Small intestine (tissue), 7 donors: ENCODE results near the gene NKX2-4. TPM values are rescaled to one million over a fixed set of nuclear protein-coding genes. Genes with fewer than 3 reads are reported as not detected.

ENCODE experiments used
- DNase-seq, 2 donors: peaks; one replicate each; pipeline versions ENCODE4 v3.0.0 to v3.0.0-alpha.2; 2013
- FAIRE-seq: peaks from 2 replicates; lab custom pipeline; 2012; peaks lifted over from hg19 to GRCh38; lab: Jason Lieb, UNC
- H3K27ac ChIP-seq, 3 donors: one replicate each; pipeline ENCODE4 v1.5.1; 2013; ENCODE audit warnings: low read length in 2 of 3, mild to moderate bottlenecking in 2 of 3, control low read depth in 1 of 3, inconsistent platforms in 1 of 3, low read depth in 1 of 3, moderate library complexity in 1 of 3
- H3K27me3 ChIP-seq, 3 donors: one replicate each; pipeline ENCODE4 v1.6.1; 2013; ENCODE audit warnings: low read length in 3 of 3, inconsistent platforms in 1 of 3; ENCODE audit not compliant: control insufficient read depth in 3 of 3, insufficient read depth in 3 of 3
- H3K36me3 ChIP-seq, 3 donors: one replicate each; pipeline ENCODE4 v1.6.1; 2013; ENCODE audit warnings: low read length in 3 of 3, inconsistent platforms in 1 of 3, low read depth in 1 of 3, mild to moderate bottlenecking in 1 of 3, moderate library complexity in 1 of 3; ENCODE audit not compliant: control insufficient read depth in 3 of 3, insufficient read depth in 2 of 3
- H3K4me1 ChIP-seq, 3 donors: one replicate each; pipeline ENCODE4 v1.6.1; 2013; ENCODE audit warnings: low read length in 2 of 3, inconsistent platforms in 1 of 3, low read depth in 1 of 3, mild to moderate bottlenecking in 1 of 3, moderate library complexity in 1 of 3; ENCODE audit not compliant: control insufficient read depth in 3 of 3, insufficient read depth in 2 of 3
- H3K4me3 ChIP-seq, 3 donors: one replicate each; pipeline ENCODE4 v1.5.1; 2013; ENCODE audit warnings: low read length in 3 of 3, control low read depth in 1 of 3, inconsistent platforms in 1 of 3, low read depth in 1 of 3, mild to moderate bottlenecking in 1 of 3, moderate library complexity in 1 of 3
- H3K9me3 ChIP-seq, 2 donors: one replicate each; pipeline ENCODE4 v1.6.1; 2013; ENCODE audit warnings: low read depth in 1 of 2, low read length in 1 of 2; ENCODE audit not compliant: control insufficient read depth in 2 of 2, insufficient read depth in 1 of 2
- WGBS, 3 donors: extraction: QIAGEN DNeasy Blood & Tissue Kit; methylation state at CpG; one replicate each; pipeline ENCODE4 v1.1.7; 2013; 5-methylcytosine and 5-hydroxymethylcytosine counted together
- polyA plus RNA-seq, 4 donors: library from polyadenylated mRNA; stranded (reverse) in 3 of 4; unstranded in 1 of 4; fragments of 200-250 nt in 3 of 4; fragments of 120-200 nt in 1 of 4; gene quantifications; one replicate each; pipeline versions ENCODE4 v1.2.1 to v1.2.3, GENCODE V29; 2013
- donor health status: healthy with polysubstance abuse.
- donor health status: control.
- donor health status: control.
- donor health status: Bipolar disorder and iron deficiency.
- donor health status: healthy.

Gene NKX2-4
- polyA plus RNA-seq, 4 donors: not detected

DNA sequence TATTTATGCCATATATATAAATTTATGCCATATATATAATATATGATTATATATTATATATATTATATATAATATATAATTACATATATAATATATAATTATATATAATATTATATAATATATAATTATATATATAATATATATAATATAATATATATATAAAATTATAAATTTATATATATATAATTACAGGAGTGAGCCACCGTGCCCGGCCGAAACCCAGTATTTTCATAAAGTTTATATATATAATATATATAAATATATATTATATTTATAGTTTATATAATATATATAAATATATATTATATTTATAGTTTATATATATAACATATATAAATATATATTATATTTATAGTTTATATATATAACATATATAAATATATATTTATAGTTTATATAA is 31.6 kb downstream of the NKX2-4 start:
- WGBS, 3 donors: 97 to 100% (median 98%) methylated on average over 3 of the region's 3 CpGs
- no peaks in the 10 kb centered on the region for H3K27me3 ChIP-seq
- H3K4me3 ChIP-seq: no peak overlapping the region
- no peak overlapping the region for H3K27ac ChIP-seq
- no peaks in the 10 kb centered on the region for H3K9me3 ChIP-seq
- DNase-seq (no peak), FAIRE-seq (peak; percentile 99)
- H3K36me3 ChIP-seq: peaks cover 9 to 12% (median 11%) of the 10 kb centered on the region in 3 donors
- H3K4me1 ChIP-seq: no peaks in the 10 kb centered on the region

DNA sequence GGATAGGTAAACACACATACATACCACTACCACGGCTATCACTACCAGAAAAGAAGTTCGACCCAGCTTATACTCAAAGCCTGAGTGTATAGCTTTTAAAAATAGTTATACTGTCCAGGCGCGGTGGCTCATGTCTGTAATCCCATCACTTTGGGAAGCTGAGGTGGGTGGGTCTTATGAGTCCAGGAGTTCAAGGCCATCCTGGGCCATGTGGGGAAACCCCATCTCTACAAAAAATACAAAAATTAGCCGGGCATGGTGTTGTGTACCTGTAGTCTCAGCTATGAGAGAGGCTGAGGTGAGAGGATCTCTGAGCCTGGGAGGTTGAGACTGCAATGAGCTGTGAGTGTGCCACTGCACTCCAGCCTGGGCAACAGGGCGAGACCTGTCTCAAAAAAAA is 32.9 kb downstream of the NKX2-4 start:
- no peak for DNase-seq
- no peaks in the 10 kb centered on the region for H3K27me3 ChIP-seq
- peaks cover 9 to 16% (median 13%) of the 10 kb centered on the region in 3 donors for H3K36me3 ChIP-seq
- peaks cover 0 to 3% (median 0%) of the 10 kb centered on the region in 3 donors for H3K4me1 ChIP-seq
- no peak for FAIRE-seq
- no peak overlapping the region for H3K27ac ChIP-seq
- no peaks in the 10 kb centered on the region for H3K9me3 ChIP-seq
- WGBS, 3 donors: 88 to 91% (median 89%) methylated on average over 6 of the region's 6 CpGs
- H3K4me3 ChIP-seq: no peak overlapping the region

DNA sequence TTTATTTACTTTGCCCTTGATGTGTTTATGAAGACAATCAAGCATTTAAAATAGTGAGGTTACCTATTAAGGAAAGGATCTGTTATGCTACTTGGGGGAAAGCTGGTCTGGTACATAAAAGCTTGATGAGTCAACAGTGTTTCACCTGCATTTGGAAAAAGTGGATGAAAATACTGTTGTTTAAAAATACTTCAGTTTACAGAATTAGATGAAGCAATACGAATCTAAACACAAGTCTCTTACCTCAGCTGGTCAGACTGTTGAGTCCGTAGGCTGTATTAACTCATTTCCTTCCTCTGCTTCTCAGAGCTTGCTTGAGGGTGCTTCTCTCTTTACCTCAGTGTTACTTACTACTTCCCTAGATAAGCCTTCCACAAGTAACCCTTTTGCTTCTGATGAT is 36.1 kb downstream of the NKX2-4 start:
- Histone ChIP-seq H3K4me3 (no peak overlapping the region), H3K9me3 (no peaks in the 10 kb centered on the region), H3K4me1 (peaks cover 0 to 3% (median 0%) of the 10 kb centered on the region in 3 donors), H3K36me3 (peaks cover 7 to 18% (median 17%) of the 10 kb centered on the region in 3 donors), H3K27me3 (no peaks in the 10 kb centered on the region), H3K27ac (no peak overlapping the region)
- WGBS, 3 donors: 44 to 80% (median 62%) methylated on average over 2 of the region's 2 CpGs
- DNase-seq (no peak), FAIRE-seq (no peak)

DNA sequence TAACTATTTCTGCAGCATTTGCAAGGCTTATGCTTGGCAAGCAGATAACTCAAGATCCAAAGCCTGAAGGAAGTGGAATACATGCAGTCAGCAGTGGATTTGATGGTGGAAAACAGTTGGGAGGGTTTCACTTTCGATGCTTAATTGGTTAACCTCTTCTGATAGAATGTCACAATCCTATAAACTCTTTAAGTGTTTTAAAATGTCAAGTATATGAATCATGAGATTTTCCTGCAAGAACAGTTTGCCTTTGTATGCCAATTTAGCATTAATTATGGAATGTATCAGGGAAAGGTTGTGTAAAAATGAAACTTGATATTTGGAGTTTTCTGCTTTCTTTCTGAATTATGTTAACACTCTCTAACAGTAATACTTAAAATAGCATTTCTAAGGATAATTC is 36.6 kb downstream of the NKX2-4 start:
- Histone ChIP-seq H3K4me1 (peaks cover 0 to 3% (median 0%) of the 10 kb centered on the region in 3 donors), H3K9me3 (no peaks in the 10 kb centered on the region), H3K4me3 (no peak overlapping the region), H3K27me3 (no peaks in the 10 kb centered on the region), H3K27ac (no peak overlapping the region), H3K36me3 (peaks cover 5 to 17% (median 16%) of the 10 kb centered on the region in 3 donors)
- FAIRE-seq (no peak), DNase-seq (no peak)
- 69 to 80% (median 73%) methylated on average over 1 of the region's 1 CpG for WGBS, 3 donors

DNA sequence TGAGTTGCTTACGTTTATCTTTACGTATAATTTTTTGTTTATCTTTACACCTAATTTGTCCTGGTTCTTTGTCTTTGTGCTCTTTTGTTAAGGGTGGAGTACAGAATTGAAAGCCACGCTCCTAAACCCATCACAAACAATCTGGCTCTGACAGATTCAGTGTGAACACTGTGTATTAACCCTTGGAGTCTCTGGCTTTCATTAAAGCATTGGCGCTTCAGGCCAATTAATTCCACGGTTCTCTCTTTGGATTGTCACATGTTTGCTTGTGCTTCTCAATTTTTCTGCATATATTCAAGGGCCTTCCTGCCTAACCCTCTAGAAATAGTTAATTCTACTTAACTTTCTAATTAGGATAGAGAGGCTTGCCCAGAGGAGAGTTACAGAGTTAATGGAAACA is 38.6 kb downstream of the NKX2-4 start:
- WGBS, 3 donors: 93 to 96% (median 95%) methylated on average over 5 of the region's 5 CpGs

DNA sequence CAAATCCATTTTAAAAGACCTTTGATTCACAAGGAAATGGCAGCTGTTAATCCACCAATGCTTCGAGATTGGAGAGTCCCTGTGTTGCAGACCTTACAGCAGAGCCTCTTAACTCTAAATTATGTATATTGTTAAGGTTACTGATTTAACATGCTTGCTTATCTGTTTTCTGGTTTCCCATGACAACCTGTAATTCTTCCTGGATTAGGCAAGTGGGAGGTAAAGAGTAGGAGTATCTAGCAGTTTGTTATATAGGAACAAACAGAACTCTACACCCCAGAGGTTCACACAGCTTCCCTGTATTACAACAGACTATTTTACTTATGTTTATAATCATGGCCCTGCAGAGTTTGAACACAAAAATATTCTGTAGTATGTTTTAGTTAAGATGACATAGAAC is 39.5 kb downstream of the NKX2-4 start:
- Histone ChIP-seq H3K27ac (no peak overlapping the region), H3K4me1 (peaks cover 0 to 3% (median 0%) of the 10 kb centered on the region in 3 donors), H3K9me3 (no peaks in the 10 kb centered on the region), H3K36me3 (peaks cover 5 to 13% (median 12%) of the 10 kb centered on the region in 3 donors), H3K4me3 (no peak overlapping the region), H3K27me3 (no peaks in the 10 kb centered on the region)
- WGBS, 3 donors: 33 to 67% (median 58%) methylated on average over 1 of the region's 1 CpG
- DNase-seq (peak in 1 of 2 donors; percentile 61), FAIRE-seq (no peak)

More for the DNA sequence above, 38.6 kb downstream of the NKX2-4 start:
- Histone ChIP-seq H3K27me3 (no peaks in the 10 kb centered on the region), H3K9me3 (no peaks in the 10 kb centered on the region), H3K27ac (no peak overlapping the region), H3K4me3 (no peak overlapping the region), H3K36me3 (peaks cover 5 to 15% (median 12%) of the 10 kb centered on the region in 3 donors), H3K4me1 (peaks cover 0 to 3% (median 0%) of the 10 kb centered on the region in 3 donors)
- DNase-seq: no peak
- FAIRE-seq: no peak

DNA sequence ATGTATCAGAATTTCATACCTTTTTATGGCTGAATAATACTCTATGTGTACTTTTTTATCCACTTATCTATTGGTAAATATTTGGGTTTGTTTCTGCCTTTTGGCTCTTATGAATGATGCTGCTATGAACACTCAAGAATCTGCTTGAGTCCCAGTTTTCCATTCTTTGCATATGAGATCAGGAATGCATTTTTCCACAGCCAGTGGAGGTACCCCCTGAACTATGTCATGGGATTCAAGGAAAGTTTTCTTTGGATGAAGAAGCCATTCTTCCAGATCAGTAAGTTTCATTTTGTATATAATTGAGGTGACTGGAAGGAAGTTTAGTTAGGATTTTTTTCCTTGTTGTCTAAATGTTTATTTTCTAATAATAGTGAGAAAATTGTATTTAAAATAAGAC is 40.9 kb downstream of the NKX2-4 start:
- Histone ChIP-seq H3K9me3 (no peaks in the 10 kb centered on the region), H3K27ac (no peak overlapping the region), H3K27me3 (no peaks in the 10 kb centered on the region), H3K36me3 (peaks cover 5 to 14% (median 8%) of the 10 kb centered on the region in 3 donors), H3K4me3 (no peak overlapping the region), H3K4me1 (peaks cover 0 to 3% (median 0%) of the 10 kb centered on the region in 3 donors)
- DNase-seq (no peak), FAIRE-seq (no peak)

DNA sequence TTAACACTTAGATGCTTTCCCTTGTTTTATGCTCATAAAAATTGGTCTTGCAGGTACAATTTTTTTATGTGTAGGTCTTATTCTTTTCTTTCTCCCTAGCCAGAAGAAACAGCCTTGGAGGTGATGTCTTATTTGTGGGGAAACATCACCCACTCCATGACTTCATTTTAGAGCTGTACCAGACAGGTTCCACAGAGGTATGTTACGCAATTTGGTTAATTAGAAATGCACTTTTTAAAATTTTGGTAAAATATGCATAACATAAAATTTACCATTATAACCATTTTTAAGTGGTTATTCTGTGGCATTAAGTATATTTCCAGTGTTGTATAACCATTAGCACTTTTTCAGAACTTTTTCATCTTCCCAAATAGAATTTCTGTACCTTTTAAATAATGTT is 41.3 kb downstream of the NKX2-4 start:
- FAIRE-seq (peak; percentile 36), DNase-seq (no peak)
- peaks cover 3 to 14% (median 8%) of the 10 kb centered on the region in 3 donors for H3K36me3 ChIP-seq
- H3K4me3 ChIP-seq: no peak overlapping the region
- H3K4me1 ChIP-seq: peaks cover 0 to 3% (median 0%) of the 10 kb centered on the region in 3 donors
- no peak overlapping the region for H3K27ac ChIP-seq
- no peaks in the 10 kb centered on the region for H3K9me3 ChIP-seq
- WGBS, 3 donors: 33 to 90% (median 55%) methylated on average over 1 of the region's 1 CpG
- H3K27me3 ChIP-seq: no peaks in the 10 kb centered on the region

DNA sequence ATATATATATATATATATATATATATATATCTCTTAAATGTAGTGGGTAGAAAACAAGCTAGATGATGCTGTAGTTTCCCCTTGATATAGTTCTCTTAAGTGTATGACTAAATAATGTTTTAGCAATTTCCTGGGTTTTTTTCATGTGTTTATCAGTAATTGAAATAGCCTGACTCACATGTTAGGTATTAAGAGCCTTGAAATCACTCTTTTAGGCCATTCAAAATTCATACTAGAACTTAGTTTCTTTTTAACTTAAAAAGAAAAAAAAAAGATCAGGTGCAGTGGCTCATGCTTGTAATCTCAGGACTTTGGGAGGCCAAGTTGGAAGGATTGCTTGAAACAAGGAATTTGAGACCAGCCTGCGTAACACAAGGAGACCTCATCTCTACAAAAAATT is 44.1 kb downstream of the NKX2-4 start:
- no peaks in the 10 kb centered on the region for H3K9me3 ChIP-seq
- DNase-seq: no peak
- no peaks in the 10 kb centered on the region for H3K27me3 ChIP-seq
- FAIRE-seq: no peak
- peaks cover 6 to 16% (median 11%) of the 10 kb centered on the region in 3 donors for H3K36me3 ChIP-seq
- no peaks in the 10 kb centered on the region for H3K4me1 ChIP-seq
- no peak overlapping the region for H3K4me3 ChIP-seq
- 96 to 100% (median 98%) methylated on average over 1 of the region's 1 CpG for WGBS, 3 donors
- H3K27ac ChIP-seq: no peak overlapping the region
